ENCODE measurements around the gene PNLIP.

The PNLIP gene

DNA sequence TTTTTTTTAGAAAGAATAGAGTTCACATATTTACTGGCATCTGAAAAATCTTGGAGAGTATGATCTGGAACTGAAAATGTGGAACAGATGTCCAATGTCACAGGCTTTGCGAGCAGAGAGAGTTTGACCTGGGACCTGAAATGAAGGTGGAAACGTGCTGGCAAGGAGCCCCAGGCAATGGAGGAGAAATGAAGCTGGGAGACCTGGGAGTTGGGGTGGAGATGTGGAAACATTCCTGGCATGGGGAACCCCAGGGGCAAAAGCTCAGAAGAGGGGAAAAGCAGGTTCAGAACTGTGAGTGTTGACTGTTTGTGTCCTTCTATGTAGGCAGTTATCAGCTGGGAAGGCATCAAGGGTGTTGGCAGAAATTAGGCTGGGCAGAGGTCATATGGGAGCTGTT lies 67.7 kb downstream of the PNLIP start:
- Histone ChIP-seq H3K4me3 (no peak overlapping the region), H3K36me3 (replicated peaks) (no peaks in the 10 kb centered on the region), H3K9me3 (no peaks in the 10 kb centered on the region), H3K4me1 (peaks cover 5% of the 10 kb centered on the region), H3K27me3 (ENCODE audit: low read depth) (no peaks in the 10 kb centered on the region)
- in situ Hi-C loops (cut with MboI; ENCODE audit: low sequenced_read_pairs), result no loop called here
- no peak for DNase-seq (ENCODE audit: low spot score in 2 of 2)

- no peak for DNase-seq (ENCODE audit: low spot score in 2 of 2)
- no peaks in the 10 kb centered on the region for H3K4me1 ChIP-seq
- no peaks in the 10 kb centered on the region for H3K27me3 ChIP-seq (ENCODE audit: low read depth)
- in situ Hi-C loops (cut with MboI; ENCODE audit: low sequenced_read_pairs), result no loop called here
- H3K9me3 ChIP-seq, result no peaks in the 10 kb centered on the region
- H3K36me3 ChIP-seq (replicated peaks), result no peaks in the 10 kb centered on the region
- no peak overlapping the region for H3K4me3 ChIP-seq
Measured at GRCh38 chr10:116614796-116615195, 69.1 kb downstream of the PNLIP start.

DNA sequence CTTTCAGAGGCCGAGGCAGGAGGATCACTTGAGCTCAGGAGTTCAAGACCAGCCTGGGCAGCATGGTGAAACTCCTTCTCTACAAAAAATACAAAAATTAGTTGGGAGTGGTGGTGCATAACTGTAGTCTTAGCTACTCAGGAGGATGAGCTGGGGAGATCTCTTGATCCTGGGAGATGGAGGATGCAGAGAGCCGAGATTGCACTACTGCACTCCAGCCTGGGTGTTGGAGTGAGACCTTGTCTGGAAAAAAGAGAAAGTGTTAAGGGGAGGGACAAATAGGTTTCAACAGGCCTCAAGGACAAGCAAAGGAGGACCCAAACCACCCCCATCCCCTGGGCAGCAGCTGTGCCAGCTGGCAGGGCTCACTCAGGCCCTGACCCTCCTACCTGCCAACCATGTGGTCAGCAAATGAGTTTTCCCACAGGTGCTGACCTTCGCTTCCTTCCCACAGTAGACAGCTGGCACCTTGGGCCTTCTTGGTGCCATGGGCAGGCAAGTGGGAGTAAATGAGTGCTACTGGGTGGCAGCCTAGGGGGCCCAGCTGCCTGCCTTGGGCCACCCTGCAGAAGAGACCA lies 69.6 kb downstream of the PNLIP start:
- no peaks in the 10 kb centered on the region for H3K36me3 ChIP-seq (replicated peaks)
- no peak for DNase-seq (ENCODE audit: low spot score in 2 of 2)
- in situ Hi-C loops (cut with MboI; ENCODE audit: low sequenced_read_pairs), result no loop called here
- H3K27me3 ChIP-seq (ENCODE audit: low read depth), result no peaks in the 10 kb centered on the region
- no peaks in the 10 kb centered on the region for H3K4me1 ChIP-seq
- no peaks in the 10 kb centered on the region for H3K9me3 ChIP-seq
- H3K4me3 ChIP-seq, result no peak overlapping the region
